ENCODE data around the gene PAFAH2. TPM values are rescaled to one million over a fixed set of nuclear protein-coding genes. Genes with fewer than 3 reads are reported as not detected.

Gene PAFAH2
- total RNA-seq, 1 experiment from 2014 or later = 13.0 TPM

DNA sequence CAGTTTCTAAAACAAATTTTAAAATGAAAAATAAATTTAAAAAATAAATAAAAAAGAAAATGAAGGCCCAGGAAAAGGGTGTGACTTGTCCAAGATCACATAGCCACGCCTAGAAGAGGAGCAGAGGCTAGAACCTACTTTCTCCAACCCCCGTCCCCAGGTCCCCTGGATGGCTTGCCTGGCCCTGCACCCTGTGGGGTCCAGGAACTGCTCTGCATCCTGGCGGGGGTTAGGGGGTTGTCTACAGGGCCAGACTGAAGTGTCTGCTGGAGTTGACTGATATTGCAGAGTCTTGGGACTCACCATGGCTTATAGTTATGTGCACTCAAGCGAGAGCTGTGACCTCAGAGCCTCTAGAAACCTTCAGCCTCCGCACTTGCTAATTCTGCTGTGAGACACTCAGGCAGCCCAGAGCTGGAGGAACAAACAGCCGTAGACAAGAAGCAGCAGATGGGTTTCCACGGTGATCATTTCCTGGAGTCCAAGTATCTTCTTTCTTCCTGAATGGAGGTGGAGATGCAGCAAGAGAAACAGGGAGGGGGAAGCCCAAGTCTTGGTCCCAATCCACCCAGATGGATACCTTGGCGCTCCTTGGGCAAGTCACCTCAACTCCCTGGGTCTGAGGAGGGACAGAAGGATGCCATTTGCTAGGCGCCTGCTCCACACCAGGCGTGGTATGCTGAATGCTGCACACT, 18.5 kb upstream of the PAFAH2 start:
- intact Hi-C loops (cut with micrococcal nuclease) = no loop called here
- ChIA-PET RAD21 (ENCODE audit: low non-redundant PET in 1 of 2, low total read pairs in 2 of 2, uncharacterized antibody in 2 of 2, unreplicated experiment in 2 of 2) (no interaction called here), POLR2A (no interaction called here), CTCF (no interaction called here)
- H3K4me2 ChIP-seq (ENCODE audit: low read length) = no peak overlapping the region
- no peak overlapping the region for H3K9ac ChIP-seq (ENCODE audit: low read length)
- no peak for DNase-seq (ENCODE audit: low read depth, low spot score)
- H3K4me3 ChIP-seq (replicated peaks in 1 of 2; ENCODE audit: low read depth in 1 of 2, low read length in 2 of 2) = no peak overlapping the region
- TF ChIP-seq TCF7L2 (IDR thresholded peaks at IDR 0.05; ENCODE audit: borderline replicate concordance, extremely low read depth, insufficient read depth, insufficient read length) (no peak), FOSL1 (IDR thresholded peaks at IDR 0.05; ENCODE audit: low read depth) (no peak), SP1 (IDR thresholded peaks at IDR 0.05; ENCODE audit: low read depth) (no peak), EZH2 (IDR thresholded peaks at IDR 0.05) (no peak), ZNF274 (IDR thresholded peaks at IDR 0.05; ENCODE audit: low read depth, low read length) (no peak), CBX3 (IDR thresholded peaks at IDR 0.05; ENCODE audit: low read depth) (no peak), ZFX (IDR thresholded peaks at IDR 0.05) (no peak), CEBPB (IDR thresholded peaks at IDR 0.05; ENCODE audit: low read depth) (no peak), POLR2AphosphoS5 (IDR thresholded peaks at IDR 0.05; ENCODE audit: low read depth, low read length) (no peak), SIN3A (IDR thresholded peaks at IDR 0.05; ENCODE audit: low read depth) (no peak), SRF (IDR thresholded peaks at IDR 0.05; ENCODE audit: low read depth) (no peak), RAD21 (IDR thresholded peaks at IDR 0.05; ENCODE audit: low read depth) (no peak), JUND (IDR thresholded peaks at IDR 0.05) (no peak), EGR1 (IDR thresholded peaks at IDR 0.05; ENCODE audit: low read depth) (no peak)
- TF ChIP-seq, protein P1, sequence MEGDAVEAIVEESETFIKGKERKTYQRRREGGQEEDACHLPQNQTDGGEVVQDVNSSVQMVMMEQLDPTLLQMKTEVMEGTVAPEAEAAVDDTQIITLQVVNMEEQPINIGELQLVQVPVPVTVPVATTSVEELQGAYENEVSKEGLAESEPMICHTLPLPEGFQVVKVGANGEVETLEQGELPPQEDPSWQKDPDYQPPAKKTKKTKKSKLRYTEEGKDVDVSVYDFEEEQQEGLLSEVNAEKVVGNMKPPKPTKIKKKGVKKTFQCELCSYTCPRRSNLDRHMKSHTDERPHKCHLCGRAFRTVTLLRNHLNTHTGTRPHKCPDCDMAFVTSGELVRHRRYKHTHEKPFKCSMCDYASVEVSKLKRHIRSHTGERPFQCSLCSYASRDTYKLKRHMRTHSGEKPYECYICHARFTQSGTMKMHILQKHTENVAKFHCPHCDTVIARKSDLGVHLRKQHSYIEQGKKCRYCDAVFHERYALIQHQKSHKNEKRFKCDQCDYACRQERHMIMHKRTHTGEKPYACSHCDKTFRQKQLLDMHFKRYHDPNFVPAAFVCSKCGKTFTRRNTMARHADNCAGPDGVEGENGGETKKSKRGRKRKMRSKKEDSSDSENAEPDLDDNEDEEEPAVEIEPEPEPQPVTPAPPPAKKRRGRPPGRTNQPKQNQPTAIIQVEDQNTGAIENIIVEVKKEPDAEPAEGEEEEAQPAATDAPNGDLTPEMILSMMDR (IDR thresholded peaks at IDR 0.05 in 2 of 3, conservative IDR thresholded peaks at IDR 0.05 in 1 of 3; ENCODE audit: borderline replicate concordance in 1 of 3, insufficient read depth in 1 of 3, low read depth in 2 of 3, low read length in 2 of 3) = no peak
- TF ChIP-seq, protein P2, sequence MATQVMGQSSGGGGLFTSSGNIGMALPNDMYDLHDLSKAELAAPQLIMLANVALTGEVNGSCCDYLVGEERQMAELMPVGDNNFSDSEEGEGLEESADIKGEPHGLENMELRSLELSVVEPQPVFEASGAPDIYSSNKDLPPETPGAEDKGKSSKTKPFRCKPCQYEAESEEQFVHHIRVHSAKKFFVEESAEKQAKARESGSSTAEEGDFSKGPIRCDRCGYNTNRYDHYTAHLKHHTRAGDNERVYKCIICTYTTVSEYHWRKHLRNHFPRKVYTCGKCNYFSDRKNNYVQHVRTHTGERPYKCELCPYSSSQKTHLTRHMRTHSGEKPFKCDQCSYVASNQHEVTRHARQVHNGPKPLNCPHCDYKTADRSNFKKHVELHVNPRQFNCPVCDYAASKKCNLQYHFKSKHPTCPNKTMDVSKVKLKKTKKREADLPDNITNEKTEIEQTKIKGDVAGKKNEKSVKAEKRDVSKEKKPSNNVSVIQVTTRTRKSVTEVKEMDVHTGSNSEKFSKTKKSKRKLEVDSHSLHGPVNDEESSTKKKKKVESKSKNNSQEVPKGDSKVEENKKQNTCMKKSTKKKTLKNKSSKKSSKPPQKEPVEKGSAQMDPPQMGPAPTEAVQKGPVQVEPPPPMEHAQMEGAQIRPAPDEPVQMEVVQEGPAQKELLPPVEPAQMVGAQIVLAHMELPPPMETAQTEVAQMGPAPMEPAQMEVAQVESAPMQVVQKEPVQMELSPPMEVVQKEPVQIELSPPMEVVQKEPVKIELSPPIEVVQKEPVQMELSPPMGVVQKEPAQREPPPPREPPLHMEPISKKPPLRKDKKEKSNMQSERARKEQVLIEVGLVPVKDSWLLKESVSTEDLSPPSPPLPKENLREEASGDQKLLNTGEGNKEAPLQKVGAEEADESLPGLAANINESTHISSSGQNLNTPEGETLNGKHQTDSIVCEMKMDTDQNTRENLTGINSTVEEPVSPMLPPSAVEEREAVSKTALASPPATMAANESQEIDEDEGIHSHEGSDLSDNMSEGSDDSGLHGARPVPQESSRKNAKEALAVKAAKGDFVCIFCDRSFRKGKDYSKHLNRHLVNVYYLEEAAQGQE (IDR thresholded peaks at IDR 0.05; ENCODE audit: low read depth) = no peak
- TF ChIP-seq, protein P3, sequence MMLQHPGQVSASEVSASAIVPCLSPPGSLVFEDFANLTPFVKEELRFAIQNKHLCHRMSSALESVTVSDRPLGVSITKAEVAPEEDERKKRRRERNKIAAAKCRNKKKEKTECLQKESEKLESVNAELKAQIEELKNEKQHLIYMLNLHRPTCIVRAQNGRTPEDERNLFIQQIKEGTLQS (IDR thresholded peaks at IDR 0.05) = no peak
- TF ChIP-seq, protein P4, sequence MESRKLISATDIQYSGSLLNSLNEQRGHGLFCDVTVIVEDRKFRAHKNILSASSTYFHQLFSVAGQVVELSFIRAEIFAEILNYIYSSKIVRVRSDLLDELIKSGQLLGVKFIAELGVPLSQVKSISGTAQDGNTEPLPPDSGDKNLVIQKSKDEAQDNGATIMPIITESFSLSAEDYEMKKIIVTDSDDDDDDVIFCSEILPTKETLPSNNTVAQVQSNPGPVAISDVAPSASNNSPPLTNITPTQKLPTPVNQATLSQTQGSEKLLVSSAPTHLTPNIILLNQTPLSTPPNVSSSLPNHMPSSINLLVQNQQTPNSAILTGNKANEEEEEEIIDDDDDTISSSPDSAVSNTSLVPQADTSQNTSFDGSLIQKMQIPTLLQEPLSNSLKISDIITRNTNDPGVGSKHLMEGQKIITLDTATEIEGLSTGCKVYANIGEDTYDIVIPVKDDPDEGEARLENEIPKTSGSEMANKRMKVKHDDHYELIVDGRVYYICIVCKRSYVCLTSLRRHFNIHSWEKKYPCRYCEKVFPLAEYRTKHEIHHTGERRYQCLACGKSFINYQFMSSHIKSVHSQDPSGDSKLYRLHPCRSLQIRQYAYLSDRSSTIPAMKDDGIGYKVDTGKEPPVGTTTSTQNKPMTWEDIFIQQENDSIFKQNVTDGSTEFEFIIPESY (IDR thresholded peaks at IDR 0.05; ENCODE audit: extremely low read depth, insufficient replicate concordance, low read length) = no peak
- TF ChIP-seq, protein P5, sequence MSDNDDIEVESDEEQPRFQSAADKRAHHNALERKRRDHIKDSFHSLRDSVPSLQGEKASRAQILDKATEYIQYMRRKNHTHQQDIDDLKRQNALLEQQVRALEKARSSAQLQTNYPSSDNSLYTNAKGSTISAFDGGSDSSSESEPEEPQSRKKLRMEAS (IDR thresholded peaks at IDR 0.05) = no peak
- H3K9me3 ChIP-seq (ENCODE audit: control insufficient read depth in 1 of 2, insufficient read depth in 1 of 2, low read depth in 1 of 2, low read length in 2 of 2) = no peaks in the 10 kb centered on the region
- no peak for ATAC-seq
- BruUV-seq (replicated peaks) = no TSS peak
- no peak overlapping the region for H3K27ac ChIP-seq (ENCODE audit: low read depth, low read length)
- H2AFZ ChIP-seq (ENCODE audit: low read depth, low read length, poor library complexity, severe bottlenecking) = no peak overlapping the region
- H3K9me2 ChIP-seq (ENCODE audit: insufficient read depth) = no peaks in the 10 kb centered on the region
- no peaks in the 10 kb centered on the region for H3K79me2 ChIP-seq (ENCODE audit: insufficient read depth, low read length)
- H3K4me1 ChIP-seq (ENCODE audit: control insufficient read depth in 1 of 2, insufficient read depth in 2 of 2, low read length in 2 of 2) = peaks cover 0 to under 1% of the 10 kb centered on the region in 2 experiments; a peak in 1 of 4 replicates
- no peaks in the 10 kb centered on the region for H3K36me3 ChIP-seq (ENCODE audit: control insufficient read depth in 1 of 2, insufficient read depth in 2 of 2, low read length in 2 of 2)
- no peaks in the 10 kb centered on the region for H3K27me3 ChIP-seq (ENCODE audit: insufficient read depth, low read length)
- H4K20me1 ChIP-seq (ENCODE audit: insufficient read depth) = no peaks in the 10 kb centered on the region
